ENCODE results near the gene MAST3.
A peak's percentile ranks its signal among the peaks of the same experiment; 100 is the strongest.

Gene MAST3

GRCh38 chr19:18109733-18110608 is 12.4 kb downstream of the MAST3 start:
- Histone ChIP-seq H3K27me3 (ENCODE audit: low read length) (no peaks in the 10 kb centered on the region), H3K9me3 (ENCODE audit: insufficient read depth, low read length) (no peaks in the 10 kb centered on the region), H3K9me2 (replicated peaks; ENCODE audit: insufficient read depth, low read length) (no peaks in the 10 kb centered on the region), H3K9ac (ENCODE audit: low read length) (peak overlapping the region; percentile 71), H3K36me3 (ENCODE audit: low read length) (no peaks in the 10 kb centered on the region), H3F3A (ENCODE audit: insufficient read depth) (peaks cover 48% of the 10 kb centered on the region), H3K79me2 (ENCODE audit: insufficient read depth, low read length) (peaks cover 3% of the 10 kb centered on the region; the same call in 1 of the 2 replicates), H4K20me1 (ENCODE audit: low read depth, low read length) (no peaks in the 10 kb centered on the region), H3K4me2 (ENCODE audit: low read depth, low read length, poor library complexity, severe bottlenecking) (peak overlapping the region; percentile 91), H3K27ac (ENCODE audit: low read depth, low read length) (peak overlapping the region; percentile 87), H2AFZ (ENCODE audit: low read depth, low read length, severe bottlenecking) (no peak overlapping the region), H3K4me3 (ENCODE audit: insufficient read depth, low read length, poor library complexity, severe bottlenecking) (peak overlapping the region; percentile 70)
- TF ChIP-seq CTCF (IDR thresholded peaks at IDR 0.05; ENCODE audit: insufficient read depth, low read length, poor library complexity, severe bottlenecking) = no peak
- TF ChIP-seq EZH2phosphoT487 (conservative IDR thresholded peaks at IDR 0.05; ENCODE audit: low read length) = no peak

GRCh38 chr19:18110609-18111232 is 13.1 kb downstream of the MAST3 start:
- Histone ChIP-seq H3K9ac (ENCODE audit: low read length) (peak overlapping the region; percentile 71), H4K20me1 (ENCODE audit: low read depth, low read length) (no peaks in the 10 kb centered on the region), H3K9me2 (replicated peaks; ENCODE audit: insufficient read depth, low read length) (no peaks in the 10 kb centered on the region), H3K9me3 (ENCODE audit: insufficient read depth, low read length) (no peaks in the 10 kb centered on the region), H3K36me3 (ENCODE audit: low read length) (no peaks in the 10 kb centered on the region), H3K27ac (ENCODE audit: low read depth, low read length) (peak overlapping the region; percentile 87), H3F3A (ENCODE audit: insufficient read depth) (peaks cover 41% of the 10 kb centered on the region), H3K4me2 (ENCODE audit: low read depth, low read length, poor library complexity, severe bottlenecking) (peak overlapping the region; percentile 91), H2AFZ (ENCODE audit: low read depth, low read length, severe bottlenecking) (no peak overlapping the region), H3K79me2 (ENCODE audit: insufficient read depth, low read length) (peaks cover 3% of the 10 kb centered on the region; the same call in 1 of the 2 replicates), H3K27me3 (ENCODE audit: low read length) (no peaks in the 10 kb centered on the region), H3K4me3 (ENCODE audit: insufficient read depth, low read length, poor library complexity, severe bottlenecking) (peak overlapping the region; percentile 70)
- TF ChIP-seq EZH2phosphoT487 (conservative IDR thresholded peaks at IDR 0.05; ENCODE audit: low read length) (no peak), CTCF (IDR thresholded peaks at IDR 0.05; ENCODE audit: insufficient read depth, low read length, poor library complexity, severe bottlenecking) (no peak)

GRCh38 chr19:18112989-18113478 is 15.5 kb downstream of the MAST3 start:
- Histone ChIP-seq H3K9ac (ENCODE audit: low read length) (peak overlapping the region; percentile 15; the same call in 1 of the 2 replicates), H3K27me3 (ENCODE audit: low read length) (no peaks in the 10 kb centered on the region), H3K4me2 (ENCODE audit: low read depth, low read length, poor library complexity, severe bottlenecking) (no peak overlapping the region), H3K9me3 (ENCODE audit: insufficient read depth, low read length) (no peaks in the 10 kb centered on the region), H3K79me2 (ENCODE audit: insufficient read depth, low read length) (peaks cover 5% of the 10 kb centered on the region; the same call in 1 of the 2 replicates), H4K20me1 (ENCODE audit: low read depth, low read length) (no peaks in the 10 kb centered on the region), H3K27ac (ENCODE audit: low read depth, low read length) (peak overlapping the region; percentile 57), H3K4me3 (ENCODE audit: insufficient read depth, low read length, poor library complexity, severe bottlenecking) (no peak overlapping the region), H3F3A (ENCODE audit: insufficient read depth) (peaks cover 22% of the 10 kb centered on the region; the same call in 1 of the 2 replicates), H2AFZ (ENCODE audit: low read depth, low read length, severe bottlenecking) (no peak overlapping the region), H3K36me3 (ENCODE audit: low read length) (no peaks in the 10 kb centered on the region), H3K9me2 (replicated peaks; ENCODE audit: insufficient read depth, low read length) (no peaks in the 10 kb centered on the region)
- TF ChIP-seq CTCF (IDR thresholded peaks at IDR 0.05; ENCODE audit: insufficient read depth, low read length, poor library complexity, severe bottlenecking) (peak; percentile 78), EZH2phosphoT487 (conservative IDR thresholded peaks at IDR 0.05; ENCODE audit: low read length) (no peak)

Data from SU-DHL-6 (cell line).